Testis (tissue), 2 donors: ENCODE measurements around the gene SLFN11.

ENCODE experiments used
- POLR2A ChIP-seq: fragments of 450-650 bp; IDR thresholded peaks from one replicate; pipeline ENCODE4 v1.6.1; 2017; ENCODE audit warnings: antibody characterized with exemption, mild to moderate bottlenecking, moderate library complexity
- TF ChIP-seq, protein P1 (sequence below), 3 experiments: fragments of 450-650 bp in 2 of 3; fragments of 200-600 bp in 1 of 3; sonication (generic) in 1 of 3; IDR thresholded peaks; one replicate each; pipeline ENCODE4 v1.5.1; 2016 to 2019; ENCODE audit warnings: antibody characterized with exemption in 3 of 3, mild to moderate bottlenecking in 2 of 3, moderate library complexity in 1 of 3

DNA sequence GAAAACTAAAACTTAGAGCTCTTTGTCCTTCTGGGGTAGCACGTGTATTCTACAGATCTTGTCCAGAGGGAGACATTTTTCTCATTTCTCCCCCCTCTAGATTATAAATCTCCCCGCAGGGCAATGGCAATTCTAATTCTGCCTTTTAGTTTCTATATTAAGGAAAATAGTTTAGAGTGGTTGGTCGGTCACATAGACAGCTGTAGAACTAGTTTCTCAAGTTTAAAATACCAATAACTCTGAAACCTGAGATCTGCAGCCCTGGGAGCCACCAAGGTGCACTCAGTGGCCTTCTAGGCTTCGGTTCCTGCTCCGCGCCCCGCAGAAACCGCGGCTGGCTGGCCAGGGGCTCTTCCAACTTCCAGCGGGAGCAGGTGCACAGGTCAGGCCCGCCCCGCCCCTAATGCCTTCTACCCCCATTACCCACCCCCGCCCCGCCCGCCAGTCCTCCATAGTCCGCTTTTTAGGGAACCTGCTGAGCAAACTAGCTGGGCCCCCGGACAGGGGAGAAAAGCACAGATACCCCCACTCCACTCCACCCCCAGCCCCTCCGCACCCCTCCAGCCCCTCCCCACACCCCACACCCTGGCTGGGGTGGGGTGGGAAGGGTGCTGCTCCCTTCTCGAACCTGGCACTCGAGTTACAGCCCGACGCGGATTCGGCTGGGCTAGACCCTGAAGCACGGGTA, 431 bp downstream of the SLFN11 start:
- TF ChIP-seq, protein P1, sequence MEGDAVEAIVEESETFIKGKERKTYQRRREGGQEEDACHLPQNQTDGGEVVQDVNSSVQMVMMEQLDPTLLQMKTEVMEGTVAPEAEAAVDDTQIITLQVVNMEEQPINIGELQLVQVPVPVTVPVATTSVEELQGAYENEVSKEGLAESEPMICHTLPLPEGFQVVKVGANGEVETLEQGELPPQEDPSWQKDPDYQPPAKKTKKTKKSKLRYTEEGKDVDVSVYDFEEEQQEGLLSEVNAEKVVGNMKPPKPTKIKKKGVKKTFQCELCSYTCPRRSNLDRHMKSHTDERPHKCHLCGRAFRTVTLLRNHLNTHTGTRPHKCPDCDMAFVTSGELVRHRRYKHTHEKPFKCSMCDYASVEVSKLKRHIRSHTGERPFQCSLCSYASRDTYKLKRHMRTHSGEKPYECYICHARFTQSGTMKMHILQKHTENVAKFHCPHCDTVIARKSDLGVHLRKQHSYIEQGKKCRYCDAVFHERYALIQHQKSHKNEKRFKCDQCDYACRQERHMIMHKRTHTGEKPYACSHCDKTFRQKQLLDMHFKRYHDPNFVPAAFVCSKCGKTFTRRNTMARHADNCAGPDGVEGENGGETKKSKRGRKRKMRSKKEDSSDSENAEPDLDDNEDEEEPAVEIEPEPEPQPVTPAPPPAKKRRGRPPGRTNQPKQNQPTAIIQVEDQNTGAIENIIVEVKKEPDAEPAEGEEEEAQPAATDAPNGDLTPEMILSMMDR (IDR thresholded peaks at IDR 0.05), result no peak
- no peak for TF ChIP-seq POLR2A
